Activated CD4-positive, alpha-beta T cell treated with anti-CD3 and anti-CD28 coated beads for 48 hours (primary cell): ENCODE measurements around the gene BCAR3.

ENCODE experiments used
- DNase-seq: peaks from one replicate; pipeline ENCODE4 v3.0.0-alpha.2; 2020

The BCAR3 gene

DNA sequence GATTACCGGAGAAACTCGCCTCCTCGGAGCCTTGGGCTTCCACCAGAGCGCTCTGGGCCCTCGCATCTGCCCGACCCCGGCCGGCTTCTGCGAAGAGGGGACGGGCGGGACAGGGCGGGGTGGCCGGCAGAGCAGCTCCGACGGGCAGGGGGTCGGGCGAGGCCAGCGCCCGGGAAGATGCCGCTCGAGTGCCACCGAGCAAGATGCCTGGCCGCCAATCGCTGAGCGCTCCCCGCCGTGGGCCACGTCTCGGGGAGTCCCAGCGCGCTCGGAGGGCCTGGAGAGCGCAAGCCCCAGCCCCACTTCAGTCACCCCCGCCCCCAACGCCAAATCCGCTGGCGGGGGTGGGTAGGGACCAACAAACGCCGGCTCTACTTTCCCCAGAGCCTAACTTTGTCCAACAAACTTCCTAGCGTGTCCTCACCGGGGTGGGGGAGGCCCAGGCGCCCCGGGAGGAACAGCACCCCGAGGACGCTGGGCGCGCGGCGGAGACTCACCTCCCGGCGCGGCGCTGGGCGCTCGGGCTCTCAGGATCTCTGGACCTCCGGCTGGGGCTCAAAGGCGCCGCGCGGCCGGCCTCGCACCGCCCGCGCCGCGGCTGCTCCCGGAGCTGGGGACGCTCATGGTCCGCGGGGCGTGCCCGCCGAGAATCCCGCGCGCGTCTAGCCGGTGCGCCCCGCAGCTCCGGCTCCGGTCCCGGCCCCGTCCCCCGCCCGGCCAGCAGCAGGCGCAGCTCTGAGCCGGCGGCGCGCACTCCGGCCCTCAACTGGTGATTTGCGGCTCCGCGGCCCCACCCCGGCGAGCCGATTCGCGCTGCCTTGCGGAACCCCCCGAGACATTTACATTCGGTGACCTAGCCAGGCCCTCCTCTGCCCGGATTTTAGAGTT lies at the start of gene BCAR3:
BCAR3 (minus strand) TSS at position 737 of the 888 bp plus-strand sequence. CDS start 6,907 bp downstream, outside the sequence.
- DNase-seq = peak; percentile 24

DNA sequence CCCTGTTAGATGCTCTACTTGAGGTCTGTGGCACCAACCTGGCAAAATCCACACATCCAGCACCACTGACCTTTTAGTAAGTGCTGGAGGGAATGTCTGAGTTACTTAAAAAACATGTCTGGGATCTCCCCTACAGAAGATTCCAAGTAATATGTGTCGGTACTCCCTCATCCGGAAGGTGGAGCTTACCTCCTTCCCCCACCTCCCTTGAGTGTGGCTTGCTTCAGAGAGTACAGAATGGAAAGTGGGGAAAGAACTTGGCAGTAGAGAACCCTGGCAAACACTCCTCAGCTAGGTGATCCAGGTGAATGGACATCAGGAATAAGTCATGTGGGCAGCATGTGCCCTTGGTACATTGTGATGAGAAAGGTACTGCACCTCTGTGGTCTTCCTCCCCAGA lies 49.0 kb upstream of the BCAR3 start:
- no peak for DNase-seq

DNA sequence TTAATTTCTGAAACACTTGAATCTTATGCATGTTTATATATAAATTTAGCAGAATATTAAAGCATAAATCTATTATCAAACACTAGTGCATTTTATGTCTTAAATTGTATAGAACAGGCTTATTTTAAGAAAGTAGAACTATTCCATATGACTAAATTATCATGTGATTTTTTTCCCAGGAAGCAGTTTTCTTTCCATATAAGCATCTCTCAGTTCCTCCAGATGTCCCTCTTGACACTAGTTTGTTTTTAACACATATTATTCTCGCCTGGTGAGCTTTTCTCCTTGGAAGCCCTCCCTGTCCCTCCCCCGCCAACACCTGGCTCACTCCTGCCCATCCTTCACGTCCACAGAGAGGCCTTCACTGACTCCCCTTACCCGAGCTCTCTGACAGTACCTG lies 48.3 kb upstream of the BCAR3 start:
- DNase-seq = no peak

DNA sequence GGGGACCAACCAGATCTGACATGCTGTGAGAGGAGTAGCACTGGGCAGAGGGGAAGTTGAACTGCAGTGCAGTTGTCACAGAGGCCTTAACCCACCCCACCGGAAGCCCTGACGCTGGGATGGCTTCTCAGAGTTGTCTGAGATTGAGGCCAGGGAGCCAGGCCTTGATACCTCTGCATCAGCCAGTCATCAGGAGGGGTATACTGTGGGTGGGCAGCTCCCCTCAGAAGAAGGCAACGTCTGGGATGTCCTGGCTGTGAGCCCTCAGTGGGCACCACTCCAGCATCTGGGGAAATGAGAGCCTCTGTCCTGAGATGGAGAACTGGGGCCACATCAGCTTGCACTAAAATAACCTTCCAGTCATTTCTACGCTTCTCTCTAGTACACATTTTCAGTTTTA lies 47.9 kb upstream of the BCAR3 start:
- no peak for DNase-seq

DNA sequence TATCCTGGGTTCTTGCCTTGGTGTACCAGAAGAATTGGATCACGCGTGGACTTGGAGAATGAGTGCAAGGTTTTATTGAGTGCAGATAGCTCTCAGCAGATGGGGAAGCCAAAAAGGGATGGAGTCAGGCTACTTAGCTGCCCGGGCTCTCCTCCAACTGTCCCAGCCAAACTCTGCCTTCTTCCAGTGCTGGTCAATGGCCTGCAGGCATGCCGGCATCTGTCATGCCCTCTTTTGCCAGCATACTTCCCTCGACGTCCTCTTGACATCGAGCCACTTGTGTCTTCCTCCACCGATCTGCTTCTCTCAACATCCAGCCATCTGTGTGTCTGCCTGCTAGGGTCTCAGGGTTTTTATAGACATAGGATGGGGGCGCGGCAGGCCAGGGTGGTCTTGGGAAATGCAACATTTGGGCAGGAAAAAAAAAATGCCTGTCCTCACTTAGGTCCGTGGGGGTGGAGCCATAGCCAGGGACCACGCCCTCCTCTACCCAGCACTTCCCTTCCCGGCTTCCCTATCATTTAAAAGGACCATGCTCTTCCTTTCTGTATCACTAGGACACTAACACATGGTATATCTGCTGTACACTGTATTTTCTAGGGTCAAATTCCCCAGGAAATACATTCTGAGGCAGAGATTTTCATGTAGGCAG lies 47.0 kb upstream of the BCAR3 start:
- DNase-seq = no peak

DNA sequence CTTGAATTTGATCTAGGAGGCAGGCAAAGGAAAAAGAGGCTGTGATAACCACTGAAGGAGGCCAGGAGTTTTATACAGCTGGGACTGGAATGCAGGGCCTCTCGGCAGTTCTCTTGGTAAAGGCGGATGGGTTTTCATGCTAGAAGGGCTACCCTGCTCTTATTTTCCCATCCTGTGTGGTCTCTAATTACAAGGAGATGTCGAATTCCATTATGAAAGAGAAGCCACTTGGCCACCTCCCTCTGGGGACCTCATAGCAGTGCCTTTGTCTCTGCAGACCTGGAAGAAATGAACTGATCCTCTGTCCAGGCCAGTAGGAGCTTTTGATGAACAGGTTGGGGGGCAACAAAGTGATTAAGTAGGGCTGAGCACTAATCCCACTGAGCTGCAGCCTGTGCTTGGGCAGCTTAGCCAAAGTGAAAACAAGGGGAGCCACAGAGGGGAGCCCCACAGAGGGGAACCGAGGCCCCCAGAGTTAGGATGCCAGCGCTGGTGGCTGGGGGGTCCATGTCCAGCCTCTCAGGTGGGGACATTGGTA lies 42.2 kb upstream of the BCAR3 start:
- DNase-seq = no peak

DNA sequence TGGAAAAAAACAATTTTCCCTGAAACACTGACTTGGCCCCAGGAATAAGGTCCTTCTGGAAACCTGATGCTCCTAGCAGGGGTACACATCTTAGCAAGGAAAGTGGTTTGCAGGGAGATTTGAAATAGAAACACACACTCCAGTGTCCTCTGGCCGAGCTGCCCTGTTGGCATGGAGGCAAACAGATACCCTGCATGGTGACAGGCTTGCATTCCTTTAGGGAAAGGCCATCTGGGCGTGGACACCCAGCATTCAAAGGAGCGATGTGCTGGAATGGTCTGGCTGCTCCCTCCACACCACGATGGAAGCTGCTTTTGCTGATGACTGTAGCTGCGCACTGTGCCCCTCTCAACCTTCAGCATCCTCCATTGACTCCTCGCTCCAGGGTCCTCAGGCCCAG lies 41.5 kb upstream of the BCAR3 start:
- DNase-seq = no peak

DNA sequence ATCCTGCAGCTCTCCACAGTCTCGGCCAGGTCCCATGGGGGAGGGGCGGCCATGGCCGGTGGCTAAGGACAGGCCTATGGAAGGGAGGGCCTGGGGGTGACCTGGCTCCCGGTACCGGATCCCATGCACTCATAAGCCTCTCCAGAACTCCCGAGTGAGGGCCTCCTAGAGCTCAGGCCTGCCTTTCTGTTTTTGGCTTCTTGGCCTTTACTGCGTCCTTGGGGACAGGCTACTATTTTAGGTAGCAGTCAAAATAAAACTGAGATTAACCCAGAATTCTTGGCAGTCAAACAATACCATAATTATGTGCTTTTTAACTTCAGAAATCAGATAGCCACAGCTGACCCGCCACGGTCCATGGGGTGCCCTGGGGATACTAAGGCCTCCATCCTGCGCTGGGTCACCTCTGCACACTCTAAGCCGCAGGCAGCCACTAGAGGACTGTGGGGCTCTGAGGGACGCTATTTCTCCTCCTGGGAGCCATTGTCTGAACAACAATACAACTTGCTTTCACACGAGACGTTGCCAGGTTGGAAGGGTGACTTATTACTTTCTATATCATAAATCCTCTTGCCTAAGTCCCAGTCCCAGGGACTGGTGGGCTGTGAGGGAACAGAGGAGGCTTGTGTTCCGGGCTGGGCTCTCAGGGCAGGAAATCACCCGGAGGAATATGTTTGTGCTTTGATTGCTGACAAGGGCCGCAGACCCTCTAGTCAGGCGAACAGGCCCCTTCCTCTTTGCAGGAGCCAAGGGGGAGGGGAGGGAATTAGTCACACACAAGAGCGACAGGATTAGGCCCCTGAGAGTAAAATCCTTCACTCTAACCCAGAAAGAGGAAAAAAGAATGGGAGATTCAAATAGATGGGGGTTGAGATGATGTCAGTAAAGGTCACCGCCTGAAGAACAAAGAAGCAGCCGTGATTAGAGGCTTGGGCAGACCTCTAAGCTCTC lies 40.7 kb upstream of the BCAR3 start:
- no peak for DNase-seq

DNA sequence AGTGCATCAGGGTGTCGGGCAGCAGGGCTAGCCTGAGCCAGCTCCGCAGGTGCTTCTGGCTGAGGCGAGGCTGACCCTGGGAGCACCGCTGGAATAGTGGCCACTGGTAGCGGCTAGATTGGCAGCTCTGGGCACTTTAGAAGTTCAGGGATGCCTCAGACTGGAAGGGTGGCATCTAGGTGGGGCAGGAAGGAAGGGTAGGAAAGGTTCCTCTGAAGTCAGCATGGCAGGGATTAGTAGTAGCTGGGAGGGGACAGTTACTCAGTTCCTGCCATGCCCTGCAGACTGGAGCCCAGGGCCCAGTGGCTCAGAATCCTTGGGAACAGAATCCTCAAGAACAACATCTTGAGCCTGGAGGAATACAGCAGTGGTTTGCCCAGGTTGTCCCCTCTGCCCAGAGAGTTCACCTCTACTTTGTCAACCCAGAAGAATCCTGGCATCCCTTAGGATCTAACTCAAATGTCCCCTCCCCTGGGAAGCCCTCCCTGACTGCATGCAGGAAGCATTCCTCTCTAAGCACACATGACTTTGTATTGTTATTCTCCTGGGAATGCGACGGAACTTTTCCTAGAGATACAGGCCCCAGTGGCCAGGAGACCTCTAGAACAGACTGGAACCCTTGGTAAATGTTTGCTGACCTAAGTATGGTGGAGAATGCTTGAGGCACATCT lies 39.5 kb upstream of the BCAR3 start:
- DNase-seq = no peak

DNA sequence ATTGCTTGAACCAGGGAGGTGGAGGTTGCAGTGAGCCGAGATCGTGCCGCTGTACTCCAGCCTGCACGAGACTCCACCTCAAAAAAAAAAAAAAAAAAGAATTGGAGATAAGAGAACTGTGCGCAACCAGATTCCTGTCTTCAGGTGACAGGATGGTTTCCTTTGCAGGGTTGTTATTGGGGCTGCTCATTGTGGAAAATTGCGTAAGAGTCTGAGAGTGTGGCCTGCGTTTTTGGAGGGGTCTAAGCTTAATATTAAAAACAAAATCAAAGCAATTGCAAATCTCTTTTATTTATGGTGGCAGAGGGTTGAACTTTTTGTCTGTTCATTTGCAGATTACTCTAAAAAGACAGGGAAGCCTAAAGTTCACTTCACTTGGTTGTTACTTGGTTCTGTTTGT lies 36.0 kb upstream of the BCAR3 start:
- DNase-seq = no peak

DNA sequence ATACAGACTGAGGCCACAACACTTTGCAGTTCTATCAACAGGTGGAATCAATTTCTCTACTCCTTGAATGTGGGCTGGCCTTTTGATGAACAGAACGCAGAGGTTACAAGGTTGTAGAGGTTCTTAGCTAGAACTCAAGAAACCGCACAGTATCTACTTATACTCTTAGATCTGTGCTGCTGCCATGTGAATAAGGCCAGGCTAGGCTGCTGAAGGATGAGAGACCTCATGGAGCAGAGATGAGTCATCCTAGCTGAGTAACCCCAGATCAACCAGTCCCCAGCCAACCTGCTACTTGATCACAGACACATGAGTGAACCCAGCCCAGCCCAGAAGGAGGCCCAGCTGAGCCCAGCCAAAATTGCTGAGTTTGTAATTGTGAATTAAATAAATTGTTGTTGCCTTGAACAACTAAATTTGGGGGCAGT lies 35.3 kb upstream of the BCAR3 start:
- peak; percentile 67 for DNase-seq

DNA sequence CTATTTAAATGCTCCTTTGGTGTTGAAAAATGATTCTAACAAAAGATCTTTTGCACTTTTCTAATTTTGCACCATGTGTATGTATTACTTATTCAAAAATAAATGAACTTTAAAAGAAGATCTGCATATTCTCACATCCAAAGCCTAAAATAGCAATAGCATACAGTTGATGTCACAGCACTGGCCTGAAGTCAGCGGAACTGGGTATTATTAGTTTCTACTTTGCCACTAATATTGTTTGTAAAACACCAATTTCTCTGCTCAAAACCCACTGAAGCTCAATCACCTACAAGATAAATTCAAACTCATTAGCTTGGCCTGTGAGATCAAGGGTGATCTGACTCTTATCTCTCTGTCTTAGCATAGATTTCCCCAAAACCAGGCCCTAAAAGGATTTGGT lies 34.5 kb upstream of the BCAR3 start:
- DNase-seq = no peak

DNA sequence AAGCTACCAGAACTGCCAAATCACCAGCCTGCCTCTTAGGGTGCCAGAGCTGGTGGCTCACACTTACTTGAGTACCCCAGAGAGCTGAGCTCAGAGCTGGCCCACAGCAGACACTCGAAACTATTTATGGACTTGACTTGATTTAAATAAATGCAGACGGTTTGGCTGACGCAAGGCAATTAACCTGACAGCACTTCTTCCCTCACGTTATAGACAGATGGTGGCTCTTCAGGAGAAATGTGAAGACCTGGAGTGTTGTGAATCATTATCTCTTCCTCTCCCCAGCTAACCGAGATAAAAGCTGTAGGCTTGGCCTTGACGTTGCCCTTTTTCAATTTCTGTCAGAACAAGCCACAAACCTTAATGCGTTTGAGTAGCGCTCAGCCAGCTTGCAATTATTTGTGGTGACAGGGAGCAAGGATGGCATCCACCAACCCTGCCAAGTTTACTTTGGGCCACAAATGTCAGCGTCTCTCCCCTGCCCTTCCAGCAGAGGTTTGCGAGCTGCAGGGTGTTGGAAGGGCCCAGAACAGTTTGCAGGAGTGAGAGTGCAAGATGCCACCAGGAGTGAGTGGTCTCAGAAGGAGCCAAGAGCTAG lies 34.0 kb upstream of the BCAR3 start:
- peak; percentile 60 for DNase-seq

DNA sequence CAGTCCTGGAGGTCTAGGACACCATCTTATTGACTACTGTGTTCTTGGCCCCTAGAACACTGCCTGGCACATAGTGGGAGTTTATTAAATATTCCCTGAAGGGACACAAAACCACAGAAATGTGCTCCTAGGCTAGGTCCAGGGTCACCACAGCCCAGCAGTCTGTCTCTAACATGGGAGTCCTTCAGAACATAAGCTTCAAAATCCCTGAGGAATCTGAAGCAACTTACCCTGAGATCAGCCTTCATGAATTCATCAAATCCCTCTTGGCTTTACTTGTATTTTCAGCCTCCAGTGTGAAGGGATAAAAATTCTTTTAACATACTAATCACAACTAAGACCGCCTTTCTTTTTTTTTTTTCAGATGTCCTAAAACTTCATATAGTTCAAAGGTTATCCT lies 32.7 kb upstream of the BCAR3 start:
- DNase-seq = no peak

DNA sequence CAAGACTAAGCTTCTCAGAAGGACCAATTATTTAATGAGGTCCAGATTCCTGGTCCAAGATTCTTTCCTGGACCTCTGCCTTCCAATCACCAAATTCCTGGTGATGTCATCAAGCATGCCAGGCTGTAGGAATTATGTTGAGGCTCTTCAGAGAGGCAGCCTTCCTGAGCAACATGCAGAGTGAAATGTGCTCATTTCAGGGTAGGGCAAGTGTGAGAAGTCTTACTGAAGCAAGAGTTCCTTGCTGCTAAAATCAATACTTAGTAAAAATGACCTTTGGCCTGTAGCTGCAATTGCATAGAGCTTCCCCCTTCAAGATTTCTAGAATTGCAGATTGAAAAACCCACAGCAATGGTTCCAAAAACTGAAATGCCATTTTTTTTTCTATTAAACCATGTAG lies 31.7 kb upstream of the BCAR3 start:
- DNase-seq = no peak

DNA sequence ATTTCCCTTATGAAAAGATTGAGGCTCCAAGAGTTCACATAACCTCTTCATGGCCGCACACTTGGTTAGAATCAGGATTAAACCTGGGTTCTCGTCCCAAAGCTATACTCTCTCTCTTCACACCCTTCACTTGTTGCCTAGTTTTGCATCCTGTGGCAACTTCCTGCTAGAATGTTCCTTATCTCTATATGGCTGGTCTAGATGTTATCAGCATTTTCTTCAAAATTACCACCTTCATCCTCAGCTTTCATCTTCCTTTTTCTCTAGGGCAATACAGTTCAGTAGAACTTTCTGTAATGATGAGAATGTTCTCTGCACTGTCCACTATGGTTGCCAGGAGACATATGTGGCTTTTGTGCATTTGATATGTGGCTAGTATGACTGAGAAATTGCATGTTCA lies 31.1 kb upstream of the BCAR3 start:
- DNase-seq = no peak

DNA sequence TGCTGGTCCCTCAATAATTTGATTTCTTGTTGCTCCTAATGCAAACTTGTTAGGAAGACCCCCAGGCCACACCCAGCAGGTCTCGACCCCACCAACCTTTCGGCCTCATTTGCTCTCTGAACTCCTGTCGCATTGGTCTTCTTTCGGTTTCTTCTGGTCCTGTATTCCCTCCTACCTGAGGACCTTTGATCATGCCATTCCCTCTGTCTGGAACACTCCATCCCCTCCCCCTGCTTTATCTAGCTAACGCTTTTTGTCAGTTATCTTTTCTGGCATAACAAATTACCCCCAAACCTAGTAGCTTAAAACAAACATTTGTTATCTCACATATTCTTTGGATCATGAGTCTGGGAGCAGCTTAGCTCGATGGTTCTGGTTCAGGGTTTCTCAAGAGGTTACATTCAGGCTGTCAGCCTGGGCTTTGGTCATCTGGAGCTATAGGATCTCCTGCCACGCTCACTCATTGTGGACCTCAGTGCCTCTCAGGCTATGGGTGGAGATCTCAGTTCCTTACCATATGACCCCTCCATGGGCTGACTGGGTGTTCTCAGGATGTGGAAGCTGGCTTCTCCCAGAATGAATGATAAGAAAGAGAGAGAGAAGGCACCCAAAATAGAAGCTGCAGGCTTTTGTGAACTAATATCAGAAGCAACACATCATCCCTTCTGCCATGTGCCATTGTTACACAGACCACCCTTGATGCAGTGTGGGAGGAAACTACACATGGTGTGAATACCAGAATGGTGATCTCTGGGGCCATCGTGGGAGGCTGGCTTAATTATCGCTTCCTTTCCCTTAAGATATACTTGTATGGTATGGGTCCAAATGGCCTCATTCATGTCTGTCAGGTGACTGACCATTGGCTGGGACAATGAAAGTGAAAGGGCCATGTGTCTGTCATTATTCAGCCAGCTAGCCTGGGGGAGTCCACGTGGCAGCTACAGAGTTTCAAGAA lies 29.1 kb upstream of the BCAR3 start:
- no peak for DNase-seq

DNA sequence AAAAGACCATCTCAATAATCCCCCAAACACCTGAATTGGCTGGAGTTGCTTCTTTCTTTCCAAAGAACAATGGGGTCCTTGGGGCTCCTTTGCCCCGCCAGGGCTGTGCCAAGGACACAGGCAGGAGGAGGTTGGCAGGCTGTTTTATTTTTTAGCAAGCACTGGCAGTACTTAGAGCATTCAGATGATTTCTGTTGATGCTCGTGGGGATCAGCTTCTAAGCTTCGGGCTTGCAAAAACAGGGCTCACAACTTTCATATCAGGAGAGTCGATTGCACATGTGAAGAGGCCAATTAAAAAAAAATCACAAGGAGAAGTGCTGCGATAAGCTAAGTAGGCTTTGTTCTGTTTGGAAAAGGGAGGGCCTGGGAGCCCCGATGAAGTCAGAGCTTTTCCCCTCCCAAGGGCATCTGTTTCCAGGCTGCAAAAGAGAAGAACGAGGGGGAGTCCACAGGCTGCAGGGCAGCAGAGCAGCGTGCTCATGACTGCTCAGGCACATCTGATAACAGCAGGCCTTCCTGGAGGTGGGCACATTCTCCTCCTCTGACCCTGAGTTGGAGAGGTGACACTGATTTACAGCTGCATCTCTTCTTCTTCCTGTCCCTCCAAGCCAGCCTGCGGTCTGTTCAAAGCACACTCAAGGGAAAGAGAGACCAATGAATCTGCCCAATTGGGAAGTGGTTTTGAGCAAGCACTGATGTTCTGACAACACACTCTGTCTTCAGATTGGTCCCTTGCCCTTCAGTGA lies 27.3 kb upstream of the BCAR3 start:
- no peak for DNase-seq

DNA sequence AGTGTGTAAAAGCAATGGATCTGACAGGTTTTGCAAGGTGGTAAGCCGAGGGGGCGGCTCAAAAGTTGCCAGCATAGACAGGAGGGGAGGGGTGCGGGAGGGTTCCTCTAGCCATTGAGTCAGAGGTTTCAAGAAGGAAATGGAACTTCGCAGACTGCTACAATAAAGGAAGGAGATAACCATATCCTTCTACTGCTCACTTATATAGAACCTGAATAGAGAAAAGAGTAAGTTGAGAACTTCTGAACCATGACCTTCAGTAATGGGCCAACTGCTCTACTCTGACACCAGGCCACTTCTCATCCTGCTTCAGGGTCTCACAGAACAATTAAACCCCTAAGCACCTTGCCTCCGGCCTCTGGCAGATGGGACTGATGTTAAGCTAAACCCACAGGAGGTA lies 26.3 kb upstream of the BCAR3 start:
- DNase-seq = peak; percentile 76

DNA sequence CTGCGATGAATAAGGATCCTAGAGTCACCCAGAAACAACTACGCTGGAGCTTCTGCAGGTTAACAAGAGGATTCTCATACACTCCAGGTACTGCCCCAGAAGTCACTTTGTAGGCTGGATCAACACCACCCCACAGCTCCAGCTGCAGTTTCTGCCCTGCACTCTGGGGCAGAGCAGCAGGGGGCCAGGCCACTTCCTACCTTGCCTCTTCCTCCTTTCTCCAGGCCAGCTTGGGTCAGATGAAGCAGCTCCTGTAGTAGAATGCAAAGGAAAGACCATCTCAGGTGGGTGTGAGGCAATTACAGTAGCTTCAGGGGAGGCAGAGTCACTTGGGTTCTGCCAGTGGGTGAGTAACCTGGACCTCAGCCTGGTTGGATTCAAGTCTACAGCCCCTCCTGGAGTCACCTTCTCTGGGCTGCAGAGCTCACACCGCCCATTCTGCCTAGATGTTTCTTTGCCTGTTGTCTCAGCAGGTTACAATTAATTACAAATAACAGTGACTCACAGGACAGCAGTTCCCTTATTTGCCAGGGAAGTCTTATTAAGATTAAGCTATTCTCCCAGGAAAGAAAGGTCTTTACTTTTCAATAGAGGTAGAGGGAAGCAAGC lies 24.4 kb upstream of the BCAR3 start:
- DNase-seq = no peak
